NCI-H146 treated with DMSO at 0.1 percent for 48 hours (cell line): ENCODE measurements around the gene ELK3.
A peak's percentile ranks its signal among the peaks of the same experiment; 100 is the strongest.

Source experiments
- DNase-seq: peaks from one replicate; lab custom pipeline; 2025; ENCODE audit not compliant: unreplicated experiment; lab: John Stamatoyannopoulos, UW

Gene ELK3

GRCh38 chr12:96256672-96257361 is 62.6 kb downstream of the ELK3 start:
- no peak for DNase-seq

- no peak for DNase-seq
Observed at GRCh38 chr12:96257550-96258103, 63.5 kb downstream of the ELK3 start.

- DNase-seq = no peak
Observed at GRCh38 chr12:96258104-96258961, 64.2 kb downstream of the ELK3 start.

- no peak for DNase-seq
Observed at GRCh38 chr12:96260231-96260630, 66.1 kb downstream of the ELK3 start.

- DNase-seq = no peak
Observed at GRCh38 chr12:96260644-96261043, 66.5 kb downstream of the ELK3 start.

GRCh38 chr12:96261557-96261956 is 67.4 kb downstream of the ELK3 start:
- no peak for DNase-seq

- peak; percentile 86 for DNase-seq
Observed at GRCh38 chr12:96263449-96263902, 69.3 kb downstream of the ELK3 start.

- DNase-seq = no peak
Observed at GRCh38 chr12:96265400-96265799, 71.2 kb downstream of the ELK3 start.

- DNase-seq = no peak
Observed at GRCh38 chr12:96265836-96266235, 71.7 kb downstream of the ELK3 start.

GRCh38 chr12:96266238-96266637 is 72.1 kb downstream of the ELK3 start:
- no peak for DNase-seq

- DNase-seq = no peak
Observed at GRCh38 chr12:96271469-96272199, 77.5 kb downstream of the ELK3 start.

GRCh38 chr12:96274331-96274730 is 80.2 kb downstream of the ELK3 start:
- no peak for DNase-seq

GRCh38 chr12:96285158-96285557 is 91.0 kb downstream of the ELK3 start:
- no peak for DNase-seq

GRCh38 chr12:96289067-96289466 is 94.9 kb downstream of the ELK3 start:
- no peak for DNase-seq

- no peak for DNase-seq
Observed at GRCh38 chr12:96293093-96293492, 98.9 kb downstream of the ELK3 start.

GRCh38 chr12:96294831-96295230 is 100.7 kb downstream of the ELK3 start:
- DNase-seq = no peak

GRCh38 chr12:96295532-96296160 is 101.5 kb downstream of the ELK3 start:
- DNase-seq = no peak

GRCh38 chr12:96297504-96297903 is 103.3 kb downstream of the ELK3 start:
- no peak for DNase-seq

- DNase-seq = no peak
Observed at GRCh38 chr12:96300064-96300463, 105.9 kb downstream of the ELK3 start.

GRCh38 chr12:96301732-96302131 is 107.6 kb downstream of the ELK3 start:
- DNase-seq = no peak
